ENCODE results near the gene NEU2. TPM values are rescaled to one million over a fixed set of nuclear protein-coding genes. Genes with fewer than 3 reads are reported as not detected.

NEU2 gene
- total RNA-seq, 2 donors from 2014 or later = not detected

DNA sequence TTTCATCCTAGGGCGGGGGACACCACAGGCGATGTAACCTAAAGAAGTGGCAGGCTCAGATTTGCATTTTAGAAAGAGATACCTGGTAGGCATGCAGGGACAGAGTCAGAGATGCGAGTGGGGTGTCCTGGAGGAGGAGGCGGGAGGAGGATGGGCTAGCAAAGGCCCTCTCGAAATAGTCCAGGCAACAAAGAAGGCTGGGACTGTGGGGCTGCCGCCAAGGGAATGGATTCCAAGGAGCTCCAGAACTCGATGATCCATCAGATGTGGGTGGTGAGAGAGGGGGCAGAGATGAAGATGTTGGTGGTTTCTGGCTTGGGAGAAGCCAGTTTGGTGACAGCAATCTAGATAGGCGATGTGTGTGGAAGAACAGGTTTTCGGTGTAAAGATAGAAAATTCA lies 15.2 kb downstream of the NEU2 start:
- Histone ChIP-seq H3K4me3 (ENCODE audit: low read length) (no peak overlapping the region), H3K4me1 (ENCODE audit: control insufficient read depth, insufficient read depth, low read length) (no peaks in the 10 kb centered on the region), H3K27ac (ENCODE audit: low read depth, low read length) (no peak overlapping the region), H3K9me3 (ENCODE audit: control insufficient read depth, low read length) (no peaks in the 10 kb centered on the region), H3K36me3 (ENCODE audit: control insufficient read depth, insufficient read depth, low read length) (no peaks in the 10 kb centered on the region), H3K27me3 (ENCODE audit: control insufficient read depth, insufficient read depth, low read length, poor library complexity, severe bottlenecking) (peaks cover 13% of the 10 kb centered on the region), H3K9ac (ENCODE audit: extremely low read depth, low read length, poor library complexity, severe bottlenecking) (no peak overlapping the region)
- H3K27ac Mint-ChIP-seq = no peak overlapping the region
- DNase-seq = peak; percentile 39
- H3K4me3 Mint-ChIP-seq = no peak overlapping the region
- 84 to 86% methylated on average over 6 to 9 of the region's 9 CpGs for WGBS, 2 experiments (ENCODE audit: insufficient coverage in 1 of 2, insufficient read length in 1 of 2)
- no peaks in the 10 kb centered on the region for H3K9me3 Mint-ChIP-seq
- H3K4me1 Mint-ChIP-seq = peaks cover 22% of the 10 kb centered on the region
- no peak for TF ChIP-seq CTCF (conservative IDR thresholded peaks at IDR 0.05)
- H3K27me3 Mint-ChIP-seq (ENCODE audit: insufficient read depth) = peaks cover 22% of the 10 kb centered on the region
- no peaks in the 10 kb centered on the region for H3K36me3 Mint-ChIP-seq (ENCODE audit: low read depth)

GRCh38 chr2:233048569-233049193 lies 16.2 kb downstream of the NEU2 start:
- Histone ChIP-seq H3K36me3 (ENCODE audit: control insufficient read depth, insufficient read depth, low read length) (no peaks in the 10 kb centered on the region), H3K27ac (ENCODE audit: low read depth, low read length) (no peak overlapping the region), H3K9me3 (ENCODE audit: control insufficient read depth, low read length) (no peaks in the 10 kb centered on the region), H3K9ac (ENCODE audit: extremely low read depth, low read length, poor library complexity, severe bottlenecking) (no peak overlapping the region), H3K4me1 (ENCODE audit: control insufficient read depth, insufficient read depth, low read length) (no peaks in the 10 kb centered on the region), H3K4me3 (ENCODE audit: low read length) (no peak overlapping the region), H3K27me3 (ENCODE audit: control insufficient read depth, insufficient read depth, low read length, poor library complexity, severe bottlenecking) (peaks cover 13% of the 10 kb centered on the region)
- TF ChIP-seq CTCF (conservative IDR thresholded peaks at IDR 0.05) = no peak
- H3K27ac Mint-ChIP-seq = no peak overlapping the region
- H3K27me3 Mint-ChIP-seq (ENCODE audit: insufficient read depth) = peaks cover 22% of the 10 kb centered on the region
- H3K4me1 Mint-ChIP-seq = peaks cover 23% of the 10 kb centered on the region
- no peaks in the 10 kb centered on the region for H3K9me3 Mint-ChIP-seq
- no peak overlapping the region for H3K4me3 Mint-ChIP-seq
- H3K36me3 Mint-ChIP-seq (ENCODE audit: low read depth) = no peaks in the 10 kb centered on the region
- peak; percentile 40 for DNase-seq
- WGBS, 2 experiments (ENCODE audit: insufficient coverage in 1 of 2, insufficient read length in 1 of 2) = 77 to 85% methylated on average over 5 to 10 of the region's 10 CpGs

DNA sequence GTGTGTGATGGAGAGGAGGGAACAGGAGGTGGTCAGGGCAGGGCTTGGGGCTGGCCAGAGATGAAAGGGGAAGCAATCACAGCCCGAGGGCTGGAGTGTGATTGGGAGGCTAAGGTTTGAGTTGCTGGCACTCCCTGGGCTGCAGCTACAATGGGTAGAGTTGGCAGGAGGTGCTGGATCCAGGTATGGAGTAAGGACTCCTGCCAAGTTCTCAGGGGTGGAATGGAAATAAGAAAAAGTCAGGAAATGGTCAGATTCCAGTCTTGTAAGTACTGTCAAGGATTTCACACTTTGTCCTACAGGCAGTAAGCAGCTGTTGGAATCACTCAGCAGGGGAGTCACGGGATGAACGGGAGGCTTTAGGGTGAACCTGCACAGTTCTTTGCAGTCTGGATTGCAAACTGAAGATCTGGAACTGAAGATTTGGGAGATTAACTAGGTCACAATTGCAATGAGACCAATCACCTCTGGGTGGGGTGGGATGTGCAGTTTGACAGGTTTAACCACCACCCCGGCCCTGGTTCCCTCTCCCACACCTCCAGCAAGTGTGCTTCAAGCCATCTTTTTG lies 16.8 kb downstream of the NEU2 start:
- Mint-ChIP-seq H3K4me1 (peaks cover 25% of the 10 kb centered on the region), H3K27me3 (ENCODE audit: insufficient read depth) (peaks cover 28% of the 10 kb centered on the region), H3K36me3 (ENCODE audit: low read depth) (no peaks in the 10 kb centered on the region), H3K27ac (no peak overlapping the region), H3K9me3 (no peaks in the 10 kb centered on the region), H3K4me3 (no peak overlapping the region)
- no peak overlapping the region for H3K27ac ChIP-seq (ENCODE audit: low read depth, low read length)
- peak; percentile 24 for TF ChIP-seq CTCF (conservative IDR thresholded peaks at IDR 0.05)
- H3K9me3 ChIP-seq (ENCODE audit: control insufficient read depth, low read length) = no peaks in the 10 kb centered on the region
- no peak overlapping the region for H3K9ac ChIP-seq (ENCODE audit: extremely low read depth, low read length, poor library complexity, severe bottlenecking)
- no peak overlapping the region for H3K4me3 ChIP-seq (ENCODE audit: low read length)
- H3K27me3 ChIP-seq (ENCODE audit: control insufficient read depth, insufficient read depth, low read length, poor library complexity, severe bottlenecking) = peaks cover 14% of the 10 kb centered on the region
- H3K4me1 ChIP-seq (ENCODE audit: control insufficient read depth, insufficient read depth, low read length) = no peaks in the 10 kb centered on the region
- H3K36me3 ChIP-seq (ENCODE audit: control insufficient read depth, insufficient read depth, low read length) = no peaks in the 10 kb centered on the region
- 48 to 76% methylated on average over 3 to 4 of the region's 4 CpGs for WGBS, 2 experiments (ENCODE audit: insufficient coverage in 1 of 2, insufficient read length in 1 of 2)
- peak; percentile 42 for DNase-seq
